Retinal pigment epithelial cell (primary cell): ENCODE measurements around the gene FHOD3.

Source experiments
- DNase-seq: peaks from one replicate; pipeline ENCODE4 v3.0.0-alpha.2; 2010; ENCODE audit warnings: low read depth
- H3K4me3 ChIP-seq: 2 replicates; pipeline ENCODE4 v1.5.1; 2011; ENCODE audit warnings: mild to moderate bottlenecking, low read length, control low read depth, moderate library complexity
- CTCF ChIP-seq: conservative IDR thresholded peaks from 2 replicates; pipeline ENCODE4 v1.5.1; 2011; ENCODE audit warnings: low read depth, low read length, control low read depth, inconsistent platforms

FHOD3 gene

DNA sequence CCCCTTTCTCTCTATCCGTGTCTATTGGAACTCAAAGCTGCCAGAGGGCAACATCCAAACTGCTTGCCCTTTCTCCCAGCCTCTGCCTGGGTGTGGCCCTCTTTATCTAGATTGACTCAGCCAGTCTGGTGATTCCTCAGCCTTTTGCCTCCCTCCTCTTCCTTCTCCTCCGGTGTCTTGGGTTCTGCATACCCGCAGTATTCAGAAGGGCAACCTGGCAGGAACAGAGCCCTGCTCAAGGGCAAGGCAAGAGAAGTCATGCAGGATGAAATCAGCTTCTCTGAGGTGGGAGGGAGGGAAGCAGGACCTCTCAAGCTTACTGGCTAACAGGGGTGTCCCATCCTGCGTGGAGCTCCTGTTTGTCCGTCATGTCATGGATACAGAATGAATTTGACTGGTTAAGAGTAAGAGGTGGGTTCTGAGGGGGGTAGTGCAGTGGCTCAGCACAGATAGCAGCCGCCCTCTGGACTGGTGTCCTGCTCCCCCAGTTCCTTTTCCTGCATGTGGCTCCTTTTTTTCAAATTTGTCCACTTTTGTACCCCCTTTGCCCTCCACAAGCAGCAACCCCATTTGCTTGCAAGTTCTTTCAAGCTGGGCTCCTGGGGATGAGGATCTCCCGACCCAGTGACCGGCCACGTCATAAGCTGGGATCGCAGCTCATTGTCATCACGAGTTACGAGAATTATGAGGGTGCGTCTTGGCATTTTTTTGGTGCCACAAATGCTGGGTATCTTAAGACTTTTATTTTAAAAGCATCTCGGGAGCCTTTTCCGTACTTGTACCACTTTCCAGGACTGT, 154.1 kb downstream of the FHOD3 start:
- no peak for TF ChIP-seq CTCF
- no peak overlapping the region for H3K4me3 ChIP-seq
- DNase-seq: no peak

DNA sequence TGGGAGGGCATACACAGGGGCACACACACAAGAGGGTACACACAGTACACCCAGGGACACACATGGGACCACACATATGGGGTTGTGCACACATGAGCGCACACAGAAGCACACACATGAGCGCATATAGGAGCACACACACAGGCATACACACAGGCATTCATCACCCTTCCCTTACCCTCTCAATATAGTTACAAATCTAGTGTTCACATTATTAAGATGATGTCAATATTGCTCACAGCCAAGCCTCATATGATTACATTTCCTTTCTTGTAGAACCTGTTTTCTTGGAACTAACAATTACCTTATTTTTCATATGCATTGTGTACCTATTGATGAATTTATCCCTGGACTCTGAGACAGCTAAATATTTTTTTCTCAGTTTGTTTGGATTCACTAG, 156.7 kb downstream of the FHOD3 start:
- H3K4me3 ChIP-seq: no peak overlapping the region
- TF ChIP-seq CTCF: no peak
- no peak for DNase-seq

DNA sequence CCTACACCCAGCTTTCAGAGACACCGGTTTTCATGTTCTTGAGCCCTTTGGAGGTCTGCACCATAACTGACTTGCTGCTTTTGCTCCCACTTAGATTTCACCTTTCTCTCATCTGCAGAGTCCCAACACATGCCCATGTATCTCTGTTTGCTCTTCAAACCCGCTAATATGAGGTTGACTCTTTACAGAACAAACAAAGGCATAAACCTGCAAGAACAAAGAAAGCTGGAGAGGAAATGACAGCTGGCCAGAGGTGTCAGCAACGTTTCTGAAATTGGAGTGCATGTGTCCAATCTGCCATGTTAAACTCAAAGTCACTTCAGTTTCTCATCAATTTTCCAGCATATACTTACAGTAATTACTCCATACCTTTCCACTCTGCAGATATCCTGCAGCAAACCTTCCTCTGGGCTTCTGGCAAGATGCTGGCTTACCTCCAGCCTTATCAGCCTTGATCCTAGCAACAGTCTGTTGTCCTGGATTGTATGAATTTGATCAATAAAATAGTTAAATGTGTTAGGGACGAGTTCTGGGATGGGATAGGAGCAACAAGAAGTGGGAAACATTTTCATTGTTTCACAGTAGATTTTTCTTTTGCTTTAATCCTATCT, 157.4 kb downstream of the FHOD3 start:
- DNase-seq: no peak
- H3K4me3 ChIP-seq: no peak overlapping the region
- no peak for TF ChIP-seq CTCF

DNA sequence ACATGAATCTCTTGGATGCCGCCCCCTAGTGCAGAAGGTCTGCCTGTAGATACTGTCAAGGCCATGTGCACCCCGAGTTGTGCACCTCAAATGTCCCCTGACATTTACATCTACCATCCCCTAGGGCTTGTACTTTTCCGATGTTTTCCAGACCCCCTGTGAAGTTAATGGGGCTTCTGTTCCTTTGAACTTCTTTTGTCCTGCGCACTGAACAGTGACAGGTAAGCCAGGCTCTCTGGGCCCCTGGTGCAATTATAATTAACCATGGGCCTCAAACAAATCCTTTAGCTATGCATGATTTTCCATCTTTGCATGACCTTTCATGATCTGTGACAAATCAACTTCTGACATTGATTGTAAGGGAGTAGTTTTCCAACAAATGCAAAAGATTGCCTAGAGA, 158.4 kb downstream of the FHOD3 start:
- TF ChIP-seq CTCF: no peak
- DNase-seq: no peak
- H3K4me3 ChIP-seq: no peak overlapping the region

DNA sequence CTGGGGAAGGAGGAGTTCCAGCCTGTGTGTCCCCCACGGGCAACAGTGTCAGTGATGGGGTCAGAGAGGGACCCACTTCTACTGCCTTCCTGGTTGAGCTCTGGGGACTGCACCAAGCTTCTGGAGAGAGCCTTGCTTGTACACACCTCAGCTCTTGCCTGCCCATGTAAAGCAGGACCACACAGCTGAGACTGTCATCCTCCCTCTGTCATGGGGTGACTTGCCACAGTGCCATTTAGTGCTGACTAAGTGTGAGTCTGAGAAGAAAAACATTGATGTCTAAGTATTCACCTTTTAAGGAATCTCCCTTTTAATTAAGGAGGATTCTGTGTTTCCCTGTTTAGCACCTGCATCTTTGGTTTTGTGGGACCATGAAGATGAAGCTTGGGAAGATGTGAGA, 159.1 kb downstream of the FHOD3 start:
- no peak for TF ChIP-seq CTCF
- no peak for DNase-seq
- no peak overlapping the region for H3K4me3 ChIP-seq

GRCh38 chr18:36457683-36458082, 160.2 kb downstream of the FHOD3 start:
- H3K4me3 ChIP-seq: no peak overlapping the region
- TF ChIP-seq CTCF: no peak
- no peak for DNase-seq

DNA sequence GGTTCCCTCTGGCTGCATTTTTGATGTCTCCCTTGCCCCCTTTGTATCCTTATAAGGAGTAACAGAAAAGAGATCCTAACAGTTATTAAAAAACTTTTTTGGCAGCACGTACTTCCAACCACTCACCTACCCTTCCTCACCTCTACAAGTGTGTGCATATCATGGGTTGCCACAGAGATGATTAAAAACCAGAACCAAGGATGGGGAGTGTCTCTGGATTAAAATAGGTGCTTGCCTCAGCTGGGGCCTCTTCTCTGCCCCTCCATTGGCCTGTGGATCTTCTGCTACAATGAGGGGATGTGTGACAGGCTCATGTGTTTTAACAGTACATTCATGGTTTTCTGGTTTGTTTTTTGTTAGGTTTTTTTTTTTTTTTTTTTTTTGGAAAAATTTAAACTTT, 160.8 kb downstream of the FHOD3 start:
- no peak for TF ChIP-seq CTCF
- DNase-seq: no peak
- H3K4me3 ChIP-seq: no peak overlapping the region
